ENCODE results near the gene KCTD14.

DNA sequence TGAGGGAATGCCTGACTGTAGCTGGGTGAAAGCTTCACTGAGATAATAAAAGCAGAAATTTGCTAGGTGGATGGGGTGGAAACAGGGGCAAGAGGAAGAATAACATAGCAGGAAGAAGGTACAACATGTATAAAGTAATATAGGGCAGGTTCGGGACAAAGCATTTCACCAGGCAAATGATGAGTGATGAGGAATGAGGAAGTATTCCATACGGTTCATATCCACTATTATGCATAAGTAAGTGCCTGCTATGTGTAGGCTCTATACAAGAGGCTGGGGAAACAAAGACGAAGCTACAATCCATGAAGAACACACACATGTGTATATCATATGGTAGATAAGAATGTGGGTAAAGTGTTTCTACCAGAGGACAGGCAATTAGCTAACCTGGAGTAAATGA lies 48.6 kb upstream of the KCTD14 start:
- TF ChIP-seq, protein P1, sequence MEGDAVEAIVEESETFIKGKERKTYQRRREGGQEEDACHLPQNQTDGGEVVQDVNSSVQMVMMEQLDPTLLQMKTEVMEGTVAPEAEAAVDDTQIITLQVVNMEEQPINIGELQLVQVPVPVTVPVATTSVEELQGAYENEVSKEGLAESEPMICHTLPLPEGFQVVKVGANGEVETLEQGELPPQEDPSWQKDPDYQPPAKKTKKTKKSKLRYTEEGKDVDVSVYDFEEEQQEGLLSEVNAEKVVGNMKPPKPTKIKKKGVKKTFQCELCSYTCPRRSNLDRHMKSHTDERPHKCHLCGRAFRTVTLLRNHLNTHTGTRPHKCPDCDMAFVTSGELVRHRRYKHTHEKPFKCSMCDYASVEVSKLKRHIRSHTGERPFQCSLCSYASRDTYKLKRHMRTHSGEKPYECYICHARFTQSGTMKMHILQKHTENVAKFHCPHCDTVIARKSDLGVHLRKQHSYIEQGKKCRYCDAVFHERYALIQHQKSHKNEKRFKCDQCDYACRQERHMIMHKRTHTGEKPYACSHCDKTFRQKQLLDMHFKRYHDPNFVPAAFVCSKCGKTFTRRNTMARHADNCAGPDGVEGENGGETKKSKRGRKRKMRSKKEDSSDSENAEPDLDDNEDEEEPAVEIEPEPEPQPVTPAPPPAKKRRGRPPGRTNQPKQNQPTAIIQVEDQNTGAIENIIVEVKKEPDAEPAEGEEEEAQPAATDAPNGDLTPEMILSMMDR (IDR thresholded peaks at IDR 0.05), result no peak
- TF ChIP-seq, protein P2, sequence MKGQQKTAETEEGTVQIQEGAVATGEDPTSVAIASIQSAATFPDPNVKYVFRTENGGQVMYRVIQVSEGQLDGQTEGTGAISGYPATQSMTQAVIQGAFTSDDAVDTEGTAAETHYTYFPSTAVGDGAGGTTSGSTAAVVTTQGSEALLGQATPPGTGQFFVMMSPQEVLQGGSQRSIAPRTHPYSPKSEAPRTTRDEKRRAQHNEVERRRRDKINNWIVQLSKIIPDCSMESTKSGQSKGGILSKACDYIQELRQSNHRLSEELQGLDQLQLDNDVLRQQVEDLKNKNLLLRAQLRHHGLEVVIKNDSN (CRISPR knock-in tag; IDR thresholded peaks at IDR 0.05), result no peak
- TF ChIP-seq, protein P3, sequence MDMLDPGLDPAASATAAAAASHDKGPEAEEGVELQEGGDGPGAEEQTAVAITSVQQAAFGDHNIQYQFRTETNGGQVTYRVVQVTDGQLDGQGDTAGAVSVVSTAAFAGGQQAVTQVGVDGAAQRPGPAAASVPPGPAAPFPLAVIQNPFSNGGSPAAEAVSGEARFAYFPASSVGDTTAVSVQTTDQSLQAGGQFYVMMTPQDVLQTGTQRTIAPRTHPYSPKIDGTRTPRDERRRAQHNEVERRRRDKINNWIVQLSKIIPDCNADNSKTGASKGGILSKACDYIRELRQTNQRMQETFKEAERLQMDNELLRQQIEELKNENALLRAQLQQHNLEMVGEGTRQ (CRISPR knock-in tag; IDR thresholded peaks at IDR 0.05), result no peak
- TF ChIP-seq, protein P4, sequence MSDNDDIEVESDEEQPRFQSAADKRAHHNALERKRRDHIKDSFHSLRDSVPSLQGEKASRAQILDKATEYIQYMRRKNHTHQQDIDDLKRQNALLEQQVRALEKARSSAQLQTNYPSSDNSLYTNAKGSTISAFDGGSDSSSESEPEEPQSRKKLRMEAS (CRISPR knock-in tag; IDR thresholded peaks at IDR 0.05), result no peak
- TF ChIP-seq, protein P5, sequence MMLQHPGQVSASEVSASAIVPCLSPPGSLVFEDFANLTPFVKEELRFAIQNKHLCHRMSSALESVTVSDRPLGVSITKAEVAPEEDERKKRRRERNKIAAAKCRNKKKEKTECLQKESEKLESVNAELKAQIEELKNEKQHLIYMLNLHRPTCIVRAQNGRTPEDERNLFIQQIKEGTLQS (CRISPR knock-in tag; conservative IDR thresholded peaks at IDR 0.05), result no peak
- TF ChIP-seq NR3C1 (CRISPR knock-in tag; conservative IDR thresholded peaks at IDR 0.05; ENCODE audit: low read depth) (no peak), JUN (CRISPR knock-in tag; IDR thresholded peaks at IDR 0.05) (no peak), ESRRA (CRISPR knock-in tag; IDR thresholded peaks at IDR 0.05; ENCODE audit: borderline replicate concordance) (no peak), CBFB (CRISPR knock-in tag; IDR thresholded peaks at IDR 0.05; ENCODE audit: low read depth) (no peak), RELA (CRISPR knock-in tag; IDR thresholded peaks at IDR 0.05; ENCODE audit: borderline replicate concordance) (no peak)
- TF ChIP-seq, protein P6, sequence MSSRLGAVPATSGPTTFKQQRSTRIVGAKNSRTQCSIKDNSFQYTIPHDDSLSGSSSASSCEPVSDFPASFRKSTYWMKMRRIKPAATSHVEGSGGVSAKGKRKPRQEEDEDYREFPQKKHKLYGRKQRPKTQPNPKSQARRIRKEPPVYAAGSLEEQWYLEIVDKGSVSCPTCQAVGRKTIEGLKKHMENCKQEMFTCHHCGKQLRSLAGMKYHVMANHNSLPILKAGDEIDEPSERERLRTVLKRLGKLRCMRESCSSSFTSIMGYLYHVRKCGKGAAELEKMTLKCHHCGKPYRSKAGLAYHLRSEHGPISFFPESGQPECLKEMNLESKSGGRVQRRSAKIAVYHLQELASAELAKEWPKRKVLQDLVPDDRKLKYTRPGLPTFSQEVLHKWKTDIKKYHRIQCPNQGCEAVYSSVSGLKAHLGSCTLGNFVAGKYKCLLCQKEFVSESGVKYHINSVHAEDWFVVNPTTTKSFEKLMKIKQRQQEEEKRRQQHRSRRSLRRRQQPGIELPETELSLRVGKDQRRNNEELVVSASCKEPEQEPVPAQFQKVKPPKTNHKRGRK (CRISPR knock-in tag; IDR thresholded peaks at IDR 0.05; ENCODE audit: borderline replicate concordance), result no peak
- TF ChIP-seq, protein P7, sequence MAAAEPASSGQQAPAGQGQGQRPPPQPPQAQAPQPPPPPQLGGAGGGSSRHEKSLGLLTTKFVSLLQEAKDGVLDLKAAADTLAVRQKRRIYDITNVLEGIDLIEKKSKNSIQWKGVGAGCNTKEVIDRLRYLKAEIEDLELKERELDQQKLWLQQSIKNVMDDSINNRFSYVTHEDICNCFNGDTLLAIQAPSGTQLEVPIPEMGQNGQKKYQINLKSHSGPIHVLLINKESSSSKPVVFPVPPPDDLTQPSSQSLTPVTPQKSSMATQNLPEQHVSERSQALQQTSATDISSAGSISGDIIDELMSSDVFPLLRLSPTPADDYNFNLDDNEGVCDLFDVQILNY (CRISPR knock-in tag; IDR thresholded peaks at IDR 0.05), result no peak

Data from WTC11 (cell line).